SK-N-SH treated with all-trans-retinoic acid at 6 μM for 48 hours (cell line): ENCODE results near the gene IMPACT.
A peak's percentile ranks its signal among the peaks of the same experiment; 100 is the strongest.

ENCODE experiments used
- ATAC-seq: fragments of 200-7000 bp; cut with Tn5 transposase; 3 replicates; pipeline ENCODE4 v1.9.1; 2020; ENCODE audit warnings: mild to moderate bottlenecking, moderate library complexity
- ARNTL ChIP-seq: fragments of 450-650 bp; formaldehyde crosslinking; IDR thresholded peaks from 2 replicates; pipeline ENCODE4 v1.5.0; 2020; ENCODE audit warnings: low read depth, mild to moderate bottlenecking, moderate library complexity, borderline replicate concordance
- BACH2 ChIP-seq: fragments of 250-450 bp; sonication (Bioruptor Pico); IDR thresholded peaks from 2 replicates; pipeline ENCODE4 v1.9.0; 2021; ENCODE audit warnings: mild to moderate bottlenecking, borderline replicate concordance
- CSDC2 ChIP-seq: fragments of 250-450 bp; sonication (Bioruptor Pico); IDR thresholded peaks from 2 replicates; pipeline ENCODE4 v1.5.0; 2020; ENCODE audit warnings: mild to moderate bottlenecking, moderate library complexity
- CSRNP3 ChIP-seq: fragments of 250-450 bp; sonication (Bioruptor Pico); IDR thresholded peaks from 2 replicates; pipeline ENCODE4 v1.5.1; 2021; ENCODE audit warnings: mild to moderate bottlenecking, moderate library complexity
- ESRRG ChIP-seq: fragments of 250-450 bp; sonication (Bioruptor Pico); IDR thresholded peaks from 2 replicates; pipeline ENCODE4 v1.6.1; 2021; ENCODE audit warnings: mild to moderate bottlenecking
- GLIS3 ChIP-seq: fragments of 250-450 bp; sonication (Bioruptor Pico); IDR thresholded peaks from 2 replicates; pipeline ENCODE4 v1.5.0; 2020; ENCODE audit warnings: mild to moderate bottlenecking, moderate library complexity
- ISL1 ChIP-seq: fragments of 250-450 bp; sonication (Bioruptor Pico); IDR thresholded peaks from 2 replicates; pipeline ENCODE4 v2.1.2; 2022; ENCODE audit warnings: mild to moderate bottlenecking, moderate library complexity
- OSR1 ChIP-seq: fragments of 250-450 bp; sonication (Bioruptor Pico); IDR thresholded peaks from 2 replicates; pipeline ENCODE4 v1.8.0; 2022; ENCODE audit warnings: moderate library complexity, mild to moderate bottlenecking, inconsistent platforms
- POU6F1 ChIP-seq: fragments of 250-450 bp; sonication (Bioruptor Pico); IDR thresholded peaks from 2 replicates; pipeline ENCODE4 v1.8.0; 2021; ENCODE audit warnings: low read depth, mild to moderate bottlenecking, moderate library complexity, borderline replicate concordance
- PPARA ChIP-seq: fragments of 250-450 bp; sonication (Bioruptor Pico); IDR thresholded peaks from 2 replicates; pipeline ENCODE4 v1.5.0; 2020; ENCODE audit warnings: mild to moderate bottlenecking, borderline replicate concordance
- RARB ChIP-seq: fragments of 250-450 bp; sonication (Bioruptor Pico); IDR thresholded peaks from 2 replicates; pipeline ENCODE4 v1.8.0; 2021; ENCODE audit warnings: mild to moderate bottlenecking, moderate library complexity
- SNAI2 ChIP-seq: fragments of 250-450 bp; sonication (Bioruptor Pico); IDR thresholded peaks from 2 replicates; pipeline ENCODE4 v1.5.0; 2020; ENCODE audit warnings: mild to moderate bottlenecking, moderate library complexity
- TCF4 ChIP-seq: fragments of 250-450 bp; sonication (Bioruptor Pico); IDR thresholded peaks from 2 replicates; pipeline ENCODE4 v1.8.0; 2021; ENCODE audit warnings: mild to moderate bottlenecking, moderate library complexity, borderline replicate concordance
- TOX ChIP-seq: fragments of 250-450 bp; sonication (Bioruptor Pico); IDR thresholded peaks from 2 replicates; pipeline ENCODE4 v1.8.0; 2021; ENCODE audit warnings: mild to moderate bottlenecking, moderate library complexity, borderline replicate concordance
- ZC3H10 ChIP-seq: fragments of 250-450 bp; sonication (Bioruptor Pico); IDR thresholded peaks from 2 replicates; pipeline ENCODE4 v1.5.1; 2021; ENCODE audit warnings: mild to moderate bottlenecking, moderate library complexity
- ZFP3 ChIP-seq: fragments of 250-450 bp; sonication (Bioruptor Pico); IDR thresholded peaks from 2 replicates; pipeline ENCODE4 v1.5.0; 2020; ENCODE audit warnings: mild to moderate bottlenecking, moderate library complexity
- ZFP30 ChIP-seq: fragments of 450-650 bp; formaldehyde crosslinking; IDR thresholded peaks from 2 replicates; pipeline ENCODE4 v1.5.0; 2022; ENCODE audit warnings: mild to moderate bottlenecking, moderate library complexity
- ZNF565 ChIP-seq: fragments of 450-650 bp; formaldehyde crosslinking; conservative IDR thresholded peaks from 2 replicates; pipeline ENCODE4 v1.5.0; 2020; ENCODE audit warnings: low read depth, mild to moderate bottlenecking, moderate library complexity
- ZNF70 ChIP-seq: fragments of 450-650 bp; formaldehyde crosslinking; IDR thresholded peaks from 2 replicates; pipeline ENCODE4 v1.5.0; 2020; ENCODE audit warnings: mild to moderate bottlenecking, moderate library complexity
- ZNF8 ChIP-seq: fragments of 450-650 bp; formaldehyde crosslinking; IDR thresholded peaks from 2 replicates; pipeline ENCODE4 v1.5.0; 2020; ENCODE audit warnings: mild to moderate bottlenecking, moderate library complexity
- TF ChIP-seq, protein P1 (sequence below): fragments of 250-450 bp; sonication (Bioruptor Pico); IDR thresholded peaks from 2 replicates; pipeline ENCODE4 v1.5.0; 2020; ENCODE audit warnings: mild to moderate bottlenecking, moderate library complexity
- TF ChIP-seq, protein P2 (sequence below): fragments of 250-450 bp; sonication (Bioruptor Pico); IDR thresholded peaks from 2 replicates; pipeline ENCODE4 v1.5.1; 2020; ENCODE audit warnings: low read depth, mild to moderate bottlenecking, moderate library complexity
- TF ChIP-seq, protein P3 (sequence below): fragments of 250-450 bp; sonication (Bioruptor Pico); IDR thresholded peaks from 2 replicates; pipeline ENCODE4 v1.8.0; 2020; ENCODE audit warnings: mild to moderate bottlenecking, moderate library complexity, borderline replicate concordance

The IMPACT gene

GRCh38 chr18:24381126-24381525, 45.3 kb upstream of the IMPACT start (continued):
- TF ChIP-seq, protein P1, sequence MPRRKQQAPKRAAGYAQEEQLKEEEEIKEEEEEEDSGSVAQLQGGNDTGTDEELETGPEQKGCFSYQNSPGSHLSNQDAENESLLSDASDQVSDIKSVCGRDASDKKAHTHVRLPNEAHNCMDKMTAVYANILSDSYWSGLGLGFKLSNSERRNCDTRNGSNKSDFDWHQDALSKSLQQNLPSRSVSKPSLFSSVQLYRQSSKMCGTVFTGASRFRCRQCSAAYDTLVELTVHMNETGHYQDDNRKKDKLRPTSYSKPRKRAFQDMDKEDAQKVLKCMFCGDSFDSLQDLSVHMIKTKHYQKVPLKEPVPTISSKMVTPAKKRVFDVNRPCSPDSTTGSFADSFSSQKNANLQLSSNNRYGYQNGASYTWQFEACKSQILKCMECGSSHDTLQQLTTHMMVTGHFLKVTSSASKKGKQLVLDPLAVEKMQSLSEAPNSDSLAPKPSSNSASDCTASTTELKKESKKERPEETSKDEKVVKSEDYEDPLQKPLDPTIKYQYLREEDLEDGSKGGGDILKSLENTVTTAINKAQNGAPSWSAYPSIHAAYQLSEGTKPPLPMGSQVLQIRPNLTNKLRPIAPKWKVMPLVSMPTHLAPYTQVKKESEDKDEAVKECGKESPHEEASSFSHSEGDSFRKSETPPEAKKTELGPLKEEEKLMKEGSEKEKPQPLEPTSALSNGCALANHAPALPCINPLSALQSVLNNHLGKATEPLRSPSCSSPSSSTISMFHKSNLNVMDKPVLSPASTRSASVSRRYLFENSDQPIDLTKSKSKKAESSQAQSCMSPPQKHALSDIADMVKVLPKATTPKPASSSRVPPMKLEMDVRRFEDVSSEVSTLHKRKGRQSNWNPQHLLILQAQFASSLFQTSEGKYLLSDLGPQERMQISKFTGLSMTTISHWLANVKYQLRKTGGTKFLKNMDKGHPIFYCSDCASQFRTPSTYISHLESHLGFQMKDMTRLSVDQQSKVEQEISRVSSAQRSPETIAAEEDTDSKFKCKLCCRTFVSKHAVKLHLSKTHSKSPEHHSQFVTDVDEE (CRISPR knock-in tag) = no peak

GRCh38 chr18:24386681-24387080, 39.8 kb upstream of the IMPACT start:
- ATAC-seq = no peak
- TF ChIP-seq ZNF70 (CRISPR knock-in tag) (no peak), ZC3H10 (no peak), GLIS3 (CRISPR knock-in tag) (no peak)

- TF ChIP-seq CSRNP3 = no peak
- TF ChIP-seq PPARA (CRISPR knock-in tag) = no peak
- TF ChIP-seq, protein P1 (CRISPR knock-in tag) = 0 out of 2 replicates have a peak, but pooled peaks have one; percentile 65
- TF ChIP-seq SNAI2 (CRISPR knock-in tag) = peak; percentile 77; the same call in 1 of the 2 replicates
- TF ChIP-seq, protein P2, sequence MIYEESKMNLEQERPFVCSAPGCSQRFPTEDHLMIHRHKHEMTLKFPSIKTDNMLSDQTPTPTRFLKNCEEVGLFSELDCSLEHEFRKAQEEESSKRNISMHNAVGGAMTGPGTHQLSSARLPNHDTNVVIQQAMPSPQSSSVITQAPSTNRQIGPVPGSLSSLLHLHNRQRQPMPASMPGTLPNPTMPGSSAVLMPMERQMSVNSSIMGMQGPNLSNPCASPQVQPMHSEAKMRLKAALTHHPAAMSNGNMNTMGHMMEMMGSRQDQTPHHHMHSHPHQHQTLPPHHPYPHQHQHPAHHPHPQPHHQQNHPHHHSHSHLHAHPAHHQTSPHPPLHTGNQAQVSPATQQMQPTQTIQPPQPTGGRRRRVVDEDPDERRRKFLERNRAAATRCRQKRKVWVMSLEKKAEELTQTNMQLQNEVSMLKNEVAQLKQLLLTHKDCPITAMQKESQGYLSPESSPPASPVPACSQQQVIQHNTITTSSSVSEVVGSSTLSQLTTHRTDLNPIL (CRISPR knock-in tag) = no peak
- no peak for TF ChIP-seq OSR1
- TF ChIP-seq, protein P3, sequence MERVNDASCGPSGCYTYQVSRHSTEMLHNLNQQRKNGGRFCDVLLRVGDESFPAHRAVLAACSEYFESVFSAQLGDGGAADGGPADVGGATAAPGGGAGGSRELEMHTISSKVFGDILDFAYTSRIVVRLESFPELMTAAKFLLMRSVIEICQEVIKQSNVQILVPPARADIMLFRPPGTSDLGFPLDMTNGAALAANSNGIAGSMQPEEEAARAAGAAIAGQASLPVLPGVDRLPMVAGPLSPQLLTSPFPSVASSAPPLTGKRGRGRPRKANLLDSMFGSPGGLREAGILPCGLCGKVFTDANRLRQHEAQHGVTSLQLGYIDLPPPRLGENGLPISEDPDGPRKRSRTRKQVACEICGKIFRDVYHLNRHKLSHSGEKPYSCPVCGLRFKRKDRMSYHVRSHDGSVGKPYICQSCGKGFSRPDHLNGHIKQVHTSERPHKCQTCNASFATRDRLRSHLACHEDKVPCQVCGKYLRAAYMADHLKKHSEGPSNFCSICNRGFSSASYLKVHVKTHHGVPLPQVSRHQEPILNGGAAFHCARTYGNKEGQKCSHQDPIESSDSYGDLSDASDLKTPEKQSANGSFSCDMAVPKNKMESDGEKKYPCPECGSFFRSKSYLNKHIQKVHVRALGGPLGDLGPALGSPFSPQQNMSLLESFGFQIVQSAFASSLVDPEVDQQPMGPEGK (CRISPR knock-in tag) = no peak
- TF ChIP-seq TOX (CRISPR knock-in tag) = no peak
- TF ChIP-seq ESRRG = no peak
- TF ChIP-seq ZFP30 (CRISPR knock-in tag) = no peak
- peak; percentile 82 for TF ChIP-seq TCF4 (CRISPR knock-in tag)
- no peak for TF ChIP-seq ZC3H10
- no peak for TF ChIP-seq ZNF8 (CRISPR knock-in tag)
- no peak for TF ChIP-seq GLIS3 (CRISPR knock-in tag)
- no peak for TF ChIP-seq BACH2 (CRISPR knock-in tag)
- peak; percentile 34 for TF ChIP-seq ISL1 (CRISPR knock-in tag)
- TF ChIP-seq ZFP3 (CRISPR knock-in tag) = no peak
- no peak for TF ChIP-seq ZNF70 (CRISPR knock-in tag)
- TF ChIP-seq ARNTL (CRISPR knock-in tag) = no peak
- TF ChIP-seq ZNF565 (CRISPR knock-in tag) = no peak
- TF ChIP-seq RARB (CRISPR knock-in tag) = no peak
- TF ChIP-seq CSDC2 = no peak
- TF ChIP-seq POU6F1 (CRISPR knock-in tag) = no peak
- ATAC-seq = no peak
Observed at GRCh38 chr18:24388957-24389356, 37.5 kb upstream of the IMPACT start.
